ENCODE measurements around the gene TBXA2R.

TBXA2R gene

GRCh38 chr19:3618811-3619630, 12.3 kb upstream of the TBXA2R start:
- DNase-seq, result no peak

GRCh38 chr19:3618144-3618810, 11.6 kb upstream of the TBXA2R start:
- peak; percentile 44 for DNase-seq

GRCh38 chr19:3617463-3617862, 10.8 kb upstream of the TBXA2R start:
- DNase-seq, result no peak

GRCh38 chr19:3615524-3616135, 9.0 kb upstream of the TBXA2R start:
- no peak for DNase-seq

GRCh38 chr19:3614858-3615505, 8.3 kb upstream of the TBXA2R start:
- DNase-seq, result no peak

GRCh38 chr19:3613818-3614661, 7.4 kb upstream of the TBXA2R start:
- DNase-seq, result no peak

GRCh38 chr19:3612901-3613741, 6.4 kb upstream of the TBXA2R start:
- DNase-seq, result no peak

GRCh38 chr19:3612330-3612729, 5.7 kb upstream of the TBXA2R start:
- no peak for DNase-seq

- no peak for DNase-seq
These were observed 5.2 kb upstream of the TBXA2R start for GRCh38 chr19:3611841-3612240.

- DNase-seq, result no peak
These were observed 4.4 kb upstream of the TBXA2R start for GRCh38 chr19:3610745-3611717.

- DNase-seq, result no peak
These were observed 3.4 kb upstream of the TBXA2R start for GRCh38 chr19:3609779-3610719.

GRCh38 chr19:3608750-3609322, 2.2 kb upstream of the TBXA2R start:
- no peak for DNase-seq

GRCh38 chr19:3608079-3608641, 1.5 kb upstream of the TBXA2R start:
- DNase-seq, result no peak

GRCh38 chr19:3607303-3608078, 816 bp upstream of the TBXA2R start:
- peak; percentile 35 for DNase-seq

- DNase-seq, result peak; percentile 36
These were observed 443 bp downstream of the TBXA2R start for GRCh38 chr19:3606174-3606689.

- no peak for DNase-seq
These were observed 905 bp downstream of the TBXA2R start for GRCh38 chr19:3605770-3606169.

GRCh38 chr19:3605361-3605760, 1.3 kb downstream of the TBXA2R start:
- no peak for DNase-seq
